KMS-11 (cell line): Measurements from ENCODE around the gene FAM174C.

Source experiments
- H2AFZ ChIP-seq: fragments of 200-600 bp; sonication (generic); 2 replicates; pipeline ENCODE4 v1.6.1; 2016; ENCODE audit warnings: antibody characterized with exemption, mixed run types, low read depth
- H3K27ac ChIP-seq: fragments of 200-600 bp; sonication (generic); 2 replicates; pipeline ENCODE4 v1.6.1; 2016; ENCODE audit warnings: mild to moderate bottlenecking, mixed run types
- H3K27me3 ChIP-seq: fragments of 200-600 bp; sonication (generic); 2 replicates; pipeline ENCODE4 v1.6.1; 2017; ENCODE audit warnings: mild to moderate bottlenecking, low read depth, mixed run types, moderate library complexity; ENCODE audit not compliant: insufficient read depth
- H3K36me3 ChIP-seq: fragments of 200-600 bp; sonication (generic); 2 replicates; pipeline ENCODE4 v1.6.1; 2017; ENCODE audit warnings: mild to moderate bottlenecking, mixed run types; ENCODE audit not compliant: insufficient read depth
- H3K4me1 ChIP-seq: fragments of 200-600 bp; sonication (generic); 2 replicates; pipeline ENCODE4 v1.6.1; 2016; ENCODE audit warnings: mild to moderate bottlenecking, low read depth, mixed run types; ENCODE audit not compliant: poor library complexity, severe bottlenecking
- H3K4me2 ChIP-seq: fragments of 200-600 bp; sonication (generic); 2 replicates; pipeline ENCODE4 v1.7.0; 2016; ENCODE audit warnings: mild to moderate bottlenecking, mixed run types
- H3K4me3 ChIP-seq: fragments of 200-600 bp; sonication (generic); IDR thresholded peaks from 2 replicates; pipeline ENCODE4 v1.6.1; 2017; ENCODE audit warnings: low read depth, low read length, mixed read lengths; ENCODE audit not compliant: insufficient read depth
- H3K79me2 ChIP-seq: fragments of 200-600 bp; sonication (generic); 2 replicates; pipeline ENCODE4 v1.6.1; 2016; ENCODE audit warnings: low read depth, mixed run types; ENCODE audit not compliant: insufficient read depth
- H3K9ac ChIP-seq: fragments of 200-600 bp; sonication (generic); 2 replicates; pipeline ENCODE4 v1.6.1; 2016; ENCODE audit warnings: mild to moderate bottlenecking, mixed run types
- H4K20me1 ChIP-seq: fragments of 200-600 bp; sonication (generic); 2 replicates; pipeline ENCODE4 v1.6.1; 2016; ENCODE audit warnings: mild to moderate bottlenecking, mixed run types; ENCODE audit not compliant: insufficient read depth
- TF ChIP-seq, protein P1 (sequence below): fragments of 200-600 bp; sonication (generic); conservative IDR thresholded peaks from 2 replicates; pipeline ENCODE4 v1.6.1; 2017; ENCODE audit warnings: low read depth, mild to moderate bottlenecking, antibody characterized with exemption, low read length, moderate library complexity, mixed read lengths

The FAM174C gene

DNA sequence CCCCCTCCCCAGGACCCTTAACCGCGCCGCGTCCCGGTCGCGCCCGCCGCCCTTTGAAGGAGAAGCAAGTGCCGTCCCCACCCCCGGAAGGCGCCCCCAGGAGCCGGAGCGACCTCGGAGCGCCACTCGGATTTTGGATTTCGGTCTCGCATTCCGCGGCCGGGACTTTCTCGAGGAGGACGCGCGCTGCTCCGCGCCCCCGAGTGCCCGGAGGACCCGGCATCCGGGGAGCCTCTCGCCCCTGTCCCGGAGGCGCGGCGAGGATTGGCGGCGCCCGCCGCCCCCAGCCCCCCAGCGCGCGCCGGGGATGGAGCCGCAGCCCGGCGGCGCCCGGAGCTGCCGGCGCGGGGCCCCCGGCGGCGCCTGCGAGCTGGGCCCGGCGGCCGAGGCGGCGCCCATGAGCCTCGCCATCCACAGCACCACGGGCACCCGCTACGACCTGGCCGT is 25.3 kb upstream of the FAM174C start:
- Histone ChIP-seq H2AFZ (no peak overlapping the region), H3K79me2 (no peaks in the 10 kb centered on the region), H3K4me3 (no peak overlapping the region), H3K27ac (no peak overlapping the region), H3K36me3 (no peaks in the 10 kb centered on the region; the same call in 1 of the 2 replicates), H3K4me1 (peaks cover 11% of the 10 kb centered on the region), H3K27me3 (no peaks in the 10 kb centered on the region), H4K20me1 (no peaks in the 10 kb centered on the region), H3K4me2 (peak overlapping the region; percentile 68), H3K9ac (peak overlapping the region; percentile 35; the same call in 1 of the 2 replicates)
- TF ChIP-seq, protein P1, sequence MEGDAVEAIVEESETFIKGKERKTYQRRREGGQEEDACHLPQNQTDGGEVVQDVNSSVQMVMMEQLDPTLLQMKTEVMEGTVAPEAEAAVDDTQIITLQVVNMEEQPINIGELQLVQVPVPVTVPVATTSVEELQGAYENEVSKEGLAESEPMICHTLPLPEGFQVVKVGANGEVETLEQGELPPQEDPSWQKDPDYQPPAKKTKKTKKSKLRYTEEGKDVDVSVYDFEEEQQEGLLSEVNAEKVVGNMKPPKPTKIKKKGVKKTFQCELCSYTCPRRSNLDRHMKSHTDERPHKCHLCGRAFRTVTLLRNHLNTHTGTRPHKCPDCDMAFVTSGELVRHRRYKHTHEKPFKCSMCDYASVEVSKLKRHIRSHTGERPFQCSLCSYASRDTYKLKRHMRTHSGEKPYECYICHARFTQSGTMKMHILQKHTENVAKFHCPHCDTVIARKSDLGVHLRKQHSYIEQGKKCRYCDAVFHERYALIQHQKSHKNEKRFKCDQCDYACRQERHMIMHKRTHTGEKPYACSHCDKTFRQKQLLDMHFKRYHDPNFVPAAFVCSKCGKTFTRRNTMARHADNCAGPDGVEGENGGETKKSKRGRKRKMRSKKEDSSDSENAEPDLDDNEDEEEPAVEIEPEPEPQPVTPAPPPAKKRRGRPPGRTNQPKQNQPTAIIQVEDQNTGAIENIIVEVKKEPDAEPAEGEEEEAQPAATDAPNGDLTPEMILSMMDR, result no peak

DNA sequence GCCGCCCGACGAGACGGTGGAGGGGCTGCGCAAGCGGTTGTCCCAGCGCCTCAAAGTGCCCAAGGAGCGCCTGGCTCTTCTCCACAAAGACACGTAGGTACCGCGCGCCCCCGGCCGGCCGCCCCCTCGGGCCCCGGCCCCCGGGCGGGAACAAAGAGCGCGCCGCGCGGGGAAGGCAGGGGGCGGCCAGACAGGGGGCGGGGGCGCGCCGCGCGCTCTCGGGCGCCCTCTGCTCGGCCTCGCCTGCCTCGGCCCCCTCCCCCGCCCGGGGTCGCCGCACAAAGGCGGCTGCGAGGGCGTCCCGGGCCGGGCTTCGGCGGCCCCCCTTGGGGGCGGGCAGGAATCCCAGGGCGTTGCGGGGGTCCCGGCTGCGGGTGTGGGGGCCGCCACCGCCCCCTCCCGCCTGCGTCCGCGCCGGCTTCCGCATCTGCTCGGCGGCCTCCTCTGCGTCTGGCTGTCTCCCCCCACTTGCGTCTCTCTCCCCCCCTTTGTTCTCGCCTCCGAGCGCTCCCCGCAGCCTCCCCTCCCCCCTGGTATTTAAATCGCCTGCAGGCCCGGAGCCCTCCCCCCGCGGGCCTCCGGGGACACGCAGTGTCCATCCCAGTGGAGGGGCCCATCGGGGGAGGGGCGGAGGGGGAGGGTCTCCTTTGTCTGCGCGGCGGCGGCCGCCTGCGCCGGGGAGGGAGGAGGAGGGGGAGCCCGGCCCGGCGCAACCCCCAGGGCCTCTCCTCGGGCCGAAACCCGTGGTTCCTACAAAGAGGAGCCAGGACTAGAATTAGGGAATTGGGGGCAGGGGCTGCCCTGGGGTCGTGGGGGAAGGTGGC is 24.7 kb upstream of the FAM174C start:
- H3K4me3 ChIP-seq, result no peak overlapping the region
- no peak overlapping the region for H3K9ac ChIP-seq
- H3K36me3 ChIP-seq, result no peaks in the 10 kb centered on the region; the same call in 1 of the 2 replicates
- TF ChIP-seq, protein P1, result no peak
- no peak overlapping the region for H3K27ac ChIP-seq
- H3K4me2 ChIP-seq, result no peak overlapping the region
- peaks cover 10% of the 10 kb centered on the region for H3K4me1 ChIP-seq
- H4K20me1 ChIP-seq, result no peaks in the 10 kb centered on the region
- no peak overlapping the region for H2AFZ ChIP-seq
- H3K79me2 ChIP-seq, result no peaks in the 10 kb centered on the region
- H3K27me3 ChIP-seq, result no peaks in the 10 kb centered on the region

DNA sequence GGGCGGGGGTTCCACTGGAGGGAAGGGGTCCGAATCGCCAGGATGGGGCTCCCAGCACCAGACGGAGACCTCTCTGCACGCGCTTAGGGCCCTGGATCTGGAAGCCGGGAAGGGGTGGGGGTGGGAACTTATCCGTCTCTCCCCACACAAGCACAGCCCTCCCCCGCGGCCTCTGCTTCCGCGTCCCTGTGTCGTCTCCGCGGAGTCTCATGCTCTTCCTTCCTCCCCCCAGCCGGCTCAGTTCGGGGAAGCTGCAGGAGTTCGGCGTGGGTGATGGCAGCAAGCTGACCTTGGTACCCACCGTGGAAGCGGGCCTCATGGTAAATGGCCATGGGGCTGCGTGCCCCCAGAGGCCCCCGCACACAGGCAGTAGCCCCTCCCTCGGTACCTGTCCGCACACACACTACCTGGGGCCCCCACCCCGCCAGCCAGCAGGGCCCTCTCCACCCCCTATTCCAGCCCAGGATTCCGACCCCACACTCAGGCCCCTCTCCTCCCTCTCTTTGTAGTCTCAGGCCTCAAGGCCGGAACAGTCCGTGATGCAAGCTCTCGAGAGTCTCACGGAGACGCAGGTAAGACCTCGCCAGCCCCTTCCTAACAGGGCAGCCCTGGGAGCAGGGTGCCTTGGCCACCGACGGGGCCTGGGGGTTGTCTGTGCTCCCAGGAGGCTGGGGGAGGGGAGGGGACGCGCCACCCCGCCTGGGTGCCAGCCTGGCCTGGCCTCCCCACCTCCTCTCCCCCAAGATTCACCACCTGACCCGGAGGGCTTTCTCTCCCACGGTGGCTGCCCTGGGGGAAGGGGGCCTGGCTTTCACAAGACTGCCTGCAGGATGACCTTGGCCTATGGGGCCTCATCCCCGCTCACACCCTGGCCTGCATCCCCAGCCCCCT is 23.8 kb upstream of the FAM174C start:
- Histone ChIP-seq H2AFZ (no peak overlapping the region), H3K36me3 (no peaks in the 10 kb centered on the region; the same call in 1 of the 2 replicates), H3K4me3 (no peak overlapping the region)

DNA sequence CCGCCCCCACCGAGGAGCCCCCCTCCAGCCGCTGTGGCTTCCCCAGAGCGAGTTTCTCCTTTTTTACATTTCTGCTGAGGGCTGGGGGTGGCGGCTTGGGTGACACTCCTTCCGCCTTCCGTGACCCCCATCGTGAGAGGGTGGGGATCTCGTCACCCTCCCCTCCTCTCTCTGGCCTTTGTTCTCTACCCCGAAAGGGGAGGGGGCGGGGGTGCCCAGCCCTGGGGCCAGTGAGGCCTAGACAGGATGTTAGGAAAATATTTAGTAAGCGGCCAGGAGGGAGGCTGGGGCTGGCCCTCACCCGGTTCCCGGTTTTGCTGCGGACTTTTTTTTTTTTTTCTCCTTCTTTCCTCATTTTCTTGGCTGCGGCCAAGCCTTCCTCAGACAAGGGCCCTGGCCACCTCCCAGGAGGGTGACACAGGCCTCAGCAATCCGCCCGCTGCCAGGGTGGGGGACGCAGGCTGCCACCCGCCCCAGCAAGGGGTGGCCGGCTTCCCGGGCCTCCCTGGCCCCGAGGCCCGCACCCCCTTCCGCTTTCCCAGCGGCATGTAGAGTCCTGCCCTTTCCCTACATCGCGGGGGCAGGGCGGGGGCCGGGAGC is 23.0 kb upstream of the FAM174C start:
- Histone ChIP-seq H3K4me3 (no peak overlapping the region), H3K79me2 (no peaks in the 10 kb centered on the region), H3K4me1 (peaks cover 10% of the 10 kb centered on the region), H3K27me3 (no peaks in the 10 kb centered on the region), H3K4me2 (no peak overlapping the region), H4K20me1 (no peaks in the 10 kb centered on the region), H3K9ac (no peak overlapping the region), H3K27ac (no peak overlapping the region), H2AFZ (no peak overlapping the region), H3K36me3 (no peaks in the 10 kb centered on the region; the same call in 1 of the 2 replicates)
- TF ChIP-seq, protein P1, result no peak

More for the DNA sequence above, 23.8 kb upstream of the FAM174C start:
- no peak overlapping the region for H3K9ac ChIP-seq
- peaks cover 10% of the 10 kb centered on the region for H3K4me1 ChIP-seq
- TF ChIP-seq, protein P1, result no peak
- H3K79me2 ChIP-seq, result no peaks in the 10 kb centered on the region
- no peaks in the 10 kb centered on the region for H3K27me3 ChIP-seq
- no peaks in the 10 kb centered on the region for H4K20me1 ChIP-seq
- H3K27ac ChIP-seq, result no peak overlapping the region
- no peak overlapping the region for H3K4me2 ChIP-seq
